GM12892 (cell line): ENCODE measurements around the gene TRAF3IP1.

Experiments
- POLR2A ChIP-seq: IDR thresholded peaks from 2 replicates; pipeline ENCODE4 v1.6.1; 2011; ENCODE audit warnings: low read depth, low read length, control low read depth
- POLR2AphosphoS5 ChIP-seq: IDR thresholded peaks from 2 replicates; pipeline ENCODE4 v1.6.1; 2011; ENCODE audit warnings: low read depth, low read length, control low read depth

DNA sequence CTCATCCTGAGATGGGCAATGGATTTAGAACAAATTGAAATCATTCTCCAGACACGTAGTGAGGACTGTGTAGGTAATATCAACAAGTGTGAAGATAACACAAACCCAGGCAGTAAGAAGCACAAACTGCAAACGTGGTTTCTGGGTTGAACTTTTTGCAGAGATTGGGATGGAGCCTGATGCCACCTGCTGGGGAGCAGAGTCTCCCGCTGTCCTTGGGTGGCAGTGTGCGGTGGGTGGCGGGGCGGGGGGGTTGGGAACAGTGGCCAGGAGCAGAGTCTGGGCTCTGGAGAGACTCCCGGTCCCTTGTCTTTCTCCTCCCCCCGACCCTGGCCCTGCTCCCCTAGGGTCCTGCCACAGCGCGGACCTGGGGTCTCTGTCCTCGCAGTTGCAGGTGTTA lies 19.5 kb downstream of the TRAF3IP1 start:
- no peak for TF ChIP-seq POLR2A
- TF ChIP-seq POLR2AphosphoS5: no peak
